ENCODE measurements around the gene CLN6. TPM values are rescaled to one million over a fixed set of nuclear protein-coding genes. Genes with fewer than 3 reads are reported as not detected.
"Not testable (repeated sequence)": the region's sequence is repeated elsewhere in the genome, so short reads cannot be mapped to it uniquely, and the experiment has no call there.

The CLN6 gene
- total RNA-seq, 1 donor from 2014 or later, result 10.3 TPM

- DNase-seq (ENCODE audit: low read depth in 2 of 2), result no peak
These were observed 22.2 kb downstream of the CLN6 start for GRCh38 chr15:68207176-68207935.

GRCh38 chr15:68206711-68207151, 22.8 kb downstream of the CLN6 start:
- no peak for DNase-seq (ENCODE audit: low read depth in 2 of 2)

GRCh38 chr15:68205954-68206539, 23.5 kb downstream of the CLN6 start:
- DNase-seq (ENCODE audit: low read depth in 2 of 2), result peak in 1 of 2 donors; percentile 54

- DNase-seq (ENCODE audit: low read depth in 2 of 2), result no peak
These were observed 24.0 kb downstream of the CLN6 start for GRCh38 chr15:68205558-68205944.

- peak; percentile 68 to 69 for DNase-seq (ENCODE audit: low read depth in 2 of 2)
These were observed 24.6 kb downstream of the CLN6 start, which contains the start of gene CALML4 for GRCh38 chr15:68204776-68205557. Gene CALML4 (minus strand): TSS chr15:68205332. CDS start chr15:68205247, 85 bp downstream.

GRCh38 chr15:68204361-68204760, 25.2 kb downstream of the CLN6 start:
- no peak for DNase-seq (ENCODE audit: low read depth in 2 of 2)

GRCh38 chr15:68203956-68204355, 25.6 kb downstream of the CLN6 start:
- no peak for DNase-seq (ENCODE audit: low read depth in 2 of 2)

GRCh38 chr15:68203486-68203885, 26.0 kb downstream of the CLN6 start:
- no peak for DNase-seq (ENCODE audit: low read depth in 2 of 2)

- not testable (repeated sequence) for DNase-seq (ENCODE audit: low read depth in 2 of 2)
These were observed 26.5 kb downstream of the CLN6 start for GRCh38 chr15:68202994-68203393.

- no peak for DNase-seq (ENCODE audit: low read depth in 2 of 2)
These were observed 27.7 kb downstream of the CLN6 start for GRCh38 chr15:68201879-68202261.

GRCh38 chr15:68201153-68201878, 28.2 kb downstream of the CLN6 start:
- no peak for DNase-seq (ENCODE audit: low read depth in 2 of 2)

- DNase-seq (ENCODE audit: low read depth in 2 of 2), result no peak
These were observed 29.3 kb downstream of the CLN6 start for GRCh38 chr15:68200016-68200861.

GRCh38 chr15:68199340-68199739, 30.2 kb downstream of the CLN6 start:
- no peak for DNase-seq (ENCODE audit: low read depth in 2 of 2)

- DNase-seq (ENCODE audit: low read depth in 2 of 2), result no peak
These were observed 31.7 kb downstream of the CLN6 start for GRCh38 chr15:68197661-68198437.

GRCh38 chr15:68197170-68197492, 32.4 kb downstream of the CLN6 start:
- DNase-seq (ENCODE audit: low read depth in 2 of 2), result no peak

- DNase-seq (ENCODE audit: low read depth in 2 of 2), result no peak
These were observed 32.9 kb downstream of the CLN6 start for GRCh38 chr15:68196445-68197169.

- DNase-seq (ENCODE audit: low read depth in 2 of 2), result no peak
These were observed 34.0 kb downstream of the CLN6 start for GRCh38 chr15:68195336-68196112.

GRCh38 chr15:68192804-68193486, 36.6 kb downstream of the CLN6 start:
- no peak for DNase-seq (ENCODE audit: low read depth in 2 of 2)

Measured in lung microvascular endothelial cell (primary cell).